Myocyte (in vitro differentiated cells): ENCODE data around the gene DST. TPM values are rescaled to one million over a fixed set of nuclear protein-coding genes. Genes with fewer than 3 reads are reported as not detected.
"Not testable (repeated sequence)": the region's sequence is repeated elsewhere in the genome, so short reads cannot be mapped to it uniquely, and the experiment has no call there.

Source experiments
- DNase-seq: peaks from one replicate; pipeline ENCODE4 v3.0.0-alpha.2; 2012; ENCODE audit warnings: low read depth
- total RNA-seq: library from RNA; depleted of rRNA; stranded (reverse); fragments of >200 nt; gene quantifications from 2 replicates; pipeline ENCODE4 v1.2.3, GENCODE V29; 2014

Gene DST
- total RNA-seq, 1 donor from 2014 or later: 500 TPM

DNA sequence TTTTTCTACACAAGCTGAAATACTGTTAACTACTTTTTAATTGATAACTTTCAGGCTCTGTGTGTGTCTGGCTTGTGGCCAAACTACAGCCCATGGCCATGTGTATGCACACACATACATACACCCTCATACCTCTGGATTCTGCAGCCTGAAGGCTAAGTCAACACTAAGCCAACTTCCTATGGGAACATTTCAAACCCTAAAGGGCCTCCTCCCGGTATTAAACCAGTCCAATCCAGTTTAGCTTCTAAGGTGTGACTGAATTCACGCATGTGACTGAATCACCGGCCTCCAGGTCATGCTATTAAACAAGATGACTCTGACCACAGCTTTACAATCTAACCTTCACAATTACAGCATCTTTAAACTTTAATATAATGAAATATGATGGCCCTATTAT is 20.7 kb upstream of the DST start:
- no peak for DNase-seq

DNA sequence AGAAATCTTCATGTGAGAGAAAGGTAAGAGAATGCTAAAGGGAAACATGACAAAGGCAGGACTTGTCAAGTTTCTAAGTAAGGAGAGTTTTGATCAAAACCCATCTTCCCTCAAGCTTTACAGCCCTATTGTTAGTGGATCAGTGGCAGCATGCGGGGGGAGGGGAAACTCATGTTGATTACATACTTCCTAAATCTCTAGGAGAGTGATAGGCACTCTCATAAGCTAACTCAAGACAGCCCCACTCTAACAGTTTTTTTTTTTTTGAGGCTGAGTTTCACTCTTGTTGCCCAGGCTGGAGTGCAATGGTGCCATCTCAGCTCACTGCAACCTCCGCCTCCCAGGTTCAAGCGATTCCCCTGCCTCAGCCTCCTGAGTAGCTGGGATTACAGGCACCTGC is 18.6 kb upstream of the DST start:
- not testable (repeated sequence) for DNase-seq

DNA sequence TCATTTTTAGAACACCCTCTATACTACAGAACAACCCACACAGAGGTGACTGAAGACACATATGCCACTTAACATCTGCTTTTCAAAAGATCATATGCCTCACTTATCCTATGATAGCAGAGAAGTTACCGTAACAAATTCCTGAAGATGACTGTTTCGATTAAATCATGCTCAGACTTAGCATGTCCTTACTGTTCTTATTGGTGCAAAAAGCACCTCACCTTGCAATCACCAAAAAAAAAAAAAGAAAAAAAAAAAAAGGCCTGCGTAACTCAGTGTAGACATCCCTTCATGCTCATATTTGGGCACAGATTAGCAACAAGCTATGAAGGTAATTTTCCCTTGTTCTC is 17.7 kb upstream of the DST start:
- no peak for DNase-seq

DNA sequence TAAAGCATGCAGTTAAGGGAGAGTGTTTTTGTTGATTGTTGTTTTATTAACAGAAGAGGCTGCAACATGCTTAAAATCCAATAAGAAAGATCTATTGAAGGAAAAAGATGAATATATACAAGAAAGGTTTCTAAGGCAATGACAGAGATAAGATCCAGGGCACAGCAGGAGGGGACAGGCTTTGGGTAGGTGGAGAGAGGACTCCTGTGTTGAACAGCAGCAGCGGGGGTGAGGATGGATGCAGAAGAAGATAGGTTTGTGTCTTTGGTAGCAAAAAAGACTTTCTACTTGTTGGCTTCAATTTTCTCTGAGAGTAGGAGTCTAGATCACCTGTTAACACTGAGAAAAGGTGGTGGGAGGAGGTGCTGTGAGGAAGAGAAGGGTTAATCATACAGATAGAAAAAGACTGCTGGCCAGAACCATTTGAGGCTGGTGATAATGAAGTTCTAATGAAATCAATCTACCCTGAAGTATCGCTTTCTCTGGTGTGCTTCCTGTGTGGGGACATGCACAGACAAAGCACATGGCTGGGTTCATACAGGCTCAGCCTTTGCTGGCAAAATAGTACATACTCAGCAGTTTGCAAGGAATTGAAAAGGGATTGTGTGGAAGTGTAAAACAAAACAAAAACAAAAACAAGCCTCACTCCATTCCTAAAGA is 17.2 kb upstream of the DST start:
- DNase-seq: no peak

DNA sequence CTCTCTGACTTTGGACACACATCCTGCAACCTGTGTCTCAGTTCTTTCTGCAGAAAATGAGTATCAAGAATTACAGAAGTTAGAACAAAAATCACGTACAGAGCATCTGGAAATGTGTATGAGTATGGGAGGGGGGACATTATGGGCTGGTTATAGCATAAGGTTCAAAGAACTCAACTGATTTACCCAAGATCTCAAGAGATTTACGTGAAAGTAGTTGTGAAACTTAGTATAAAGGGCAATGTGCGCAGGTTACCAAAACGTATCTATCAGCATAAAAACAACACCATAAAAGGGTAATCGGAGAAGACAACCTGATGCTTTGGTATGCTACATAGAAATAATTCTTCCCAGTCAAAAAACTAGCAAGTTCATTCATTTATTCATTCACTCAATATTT is 15.6 kb upstream of the DST start:
- DNase-seq: no peak

DNA sequence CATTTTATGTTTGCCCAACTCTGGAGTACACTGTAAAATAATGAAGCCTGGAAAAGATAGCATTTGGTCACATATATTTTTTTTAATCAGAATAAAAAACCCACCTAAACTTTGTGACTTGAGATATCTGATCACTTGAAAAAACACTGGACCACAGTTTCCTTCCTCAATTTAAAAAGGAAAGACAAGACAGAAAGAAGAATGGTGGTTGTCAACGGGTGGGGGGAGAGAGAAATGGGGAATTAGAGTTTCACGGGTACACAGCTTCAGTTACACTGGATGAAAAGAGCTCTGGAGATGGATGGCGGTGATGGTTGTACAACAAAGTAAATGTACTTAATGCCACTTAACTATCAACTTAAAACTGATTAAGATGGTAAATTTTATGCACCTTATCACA is 14.7 kb upstream of the DST start:
- DNase-seq: no peak

DNA sequence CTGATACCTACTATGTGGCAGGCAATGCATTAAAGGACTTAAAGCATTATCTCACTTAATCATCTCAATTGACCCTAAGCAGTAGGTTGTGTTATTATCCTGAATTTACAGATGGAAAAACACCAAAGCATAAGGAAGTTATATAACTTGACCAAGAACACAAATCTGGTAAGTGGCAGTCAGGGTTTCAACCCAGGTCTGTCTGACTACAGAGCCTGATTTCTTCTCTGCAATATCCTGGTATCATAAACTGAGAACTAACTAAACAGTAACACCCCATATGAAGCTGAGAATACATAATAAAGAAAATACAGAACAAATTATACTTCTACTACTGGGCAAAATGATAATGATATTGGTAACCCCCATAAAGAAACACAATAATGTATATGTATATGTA is 13.8 kb upstream of the DST start:
- no peak for DNase-seq

DNA sequence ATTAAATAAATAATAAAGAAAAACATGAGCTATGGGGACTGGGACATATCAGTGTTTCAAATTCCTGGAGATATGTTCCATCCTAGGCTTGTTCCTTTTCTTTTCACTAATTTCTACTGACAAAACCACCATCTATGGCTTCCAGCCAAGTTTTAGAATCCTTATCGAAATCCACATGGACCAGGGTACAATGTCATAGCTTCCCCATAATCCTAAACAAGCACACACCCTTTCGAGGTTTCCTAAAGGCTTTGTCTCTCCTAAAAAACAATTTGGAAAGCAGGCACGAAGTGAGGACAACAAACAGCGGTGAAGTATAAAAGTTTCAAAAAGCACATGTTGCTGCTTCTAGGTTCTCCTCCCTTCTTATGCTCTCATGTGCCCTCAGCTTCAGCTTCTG is 13.3 kb upstream of the DST start:
- no peak for DNase-seq

DNA sequence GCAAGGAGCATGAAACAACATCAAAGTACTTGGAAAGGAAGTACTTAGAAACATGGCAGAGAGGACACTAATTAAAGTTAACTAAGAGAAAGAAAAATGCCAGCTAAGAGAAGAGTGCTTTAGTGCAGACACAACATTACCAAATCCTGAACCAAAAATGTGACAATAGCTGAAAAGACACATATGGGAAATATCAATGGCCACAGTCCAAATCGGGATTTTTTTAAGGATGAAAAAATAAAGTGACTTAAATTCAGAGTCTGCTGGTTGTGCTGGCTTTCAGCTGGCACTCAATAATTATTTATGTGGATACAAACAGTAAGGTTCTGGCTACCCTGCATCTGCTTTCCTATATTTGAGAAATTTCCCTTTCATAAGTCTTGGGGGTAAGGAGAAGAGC is 12.6 kb upstream of the DST start:
- DNase-seq: no peak

DNA sequence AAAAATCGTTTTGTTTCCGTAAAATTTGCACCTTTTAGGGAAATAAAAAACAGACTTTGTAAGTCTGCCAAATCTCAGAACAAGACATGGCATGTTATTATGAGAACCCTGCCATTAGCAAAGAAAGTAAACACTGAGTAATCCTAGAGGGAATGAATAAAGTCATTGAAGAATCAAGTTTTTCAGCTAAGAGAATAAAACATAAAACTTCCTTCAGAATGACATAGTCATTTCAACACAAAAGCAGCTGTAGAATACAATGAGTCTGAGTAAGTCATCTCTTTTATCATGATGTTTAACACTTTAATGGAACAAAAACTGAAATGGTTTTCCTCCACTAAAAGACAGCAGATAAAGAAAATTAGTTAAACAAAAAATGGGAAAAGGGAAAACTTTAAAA is 10.3 kb upstream of the DST start:
- peak; percentile 54 for DNase-seq

DNA sequence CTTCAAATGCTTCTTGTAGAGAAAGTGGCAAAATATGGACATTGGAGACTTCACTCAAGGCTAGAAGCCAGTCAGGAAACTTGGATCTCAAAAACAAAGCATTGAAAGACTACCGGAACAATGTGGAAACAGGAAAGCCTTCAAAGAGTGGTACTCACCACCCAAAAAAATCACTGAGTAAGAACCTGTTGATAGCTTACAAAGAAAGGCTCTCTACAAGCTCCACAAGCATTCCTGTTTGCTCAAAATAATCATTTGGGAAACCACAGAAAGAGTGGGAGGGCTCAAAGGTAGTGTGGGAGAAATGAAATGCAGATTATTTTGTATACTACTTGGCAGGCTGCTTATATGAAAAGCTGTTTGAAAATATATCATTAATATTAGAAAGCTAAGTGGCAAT is 9.5 kb upstream of the DST start:
- peak; percentile 32 for DNase-seq

DNA sequence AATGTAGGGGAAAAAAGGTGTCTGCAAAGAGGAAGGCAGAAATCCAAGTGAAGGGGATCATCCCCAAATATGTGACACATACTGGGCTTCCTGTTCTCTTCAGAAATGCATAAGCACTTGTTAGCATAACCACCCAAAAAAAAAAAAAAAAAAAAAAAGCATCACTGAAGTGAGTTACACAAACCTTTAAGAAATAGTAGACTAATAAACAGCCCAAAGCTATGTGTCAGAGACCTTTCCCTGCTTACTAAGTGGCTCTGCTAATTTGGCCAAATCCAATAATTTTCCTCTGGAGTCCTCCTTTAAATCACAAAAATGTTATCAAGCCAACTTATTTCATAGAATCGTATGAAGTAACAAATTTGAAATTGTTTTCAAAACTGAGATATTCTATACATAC is 7.5 kb upstream of the DST start:
- no peak for DNase-seq

DNA sequence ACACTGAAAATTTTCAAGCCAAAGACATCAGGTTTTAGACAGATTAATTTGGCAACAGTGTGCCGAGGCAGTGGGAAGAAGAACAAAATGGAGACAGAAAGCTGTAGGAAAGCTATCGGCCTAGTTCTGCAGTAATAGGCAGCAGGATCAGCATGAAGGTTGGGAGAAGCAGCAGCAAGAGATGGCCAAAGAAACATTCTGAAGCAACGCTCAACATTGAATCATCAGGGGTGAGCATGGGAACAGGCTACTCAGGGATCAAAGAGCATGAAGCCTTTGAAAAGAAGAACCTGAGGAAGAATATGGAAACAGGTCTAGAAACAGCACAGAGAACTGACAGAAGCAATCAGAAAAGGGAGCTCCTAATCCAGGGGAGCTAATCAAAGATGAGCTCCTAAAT is 7.1 kb upstream of the DST start:
- no peak for DNase-seq

DNA sequence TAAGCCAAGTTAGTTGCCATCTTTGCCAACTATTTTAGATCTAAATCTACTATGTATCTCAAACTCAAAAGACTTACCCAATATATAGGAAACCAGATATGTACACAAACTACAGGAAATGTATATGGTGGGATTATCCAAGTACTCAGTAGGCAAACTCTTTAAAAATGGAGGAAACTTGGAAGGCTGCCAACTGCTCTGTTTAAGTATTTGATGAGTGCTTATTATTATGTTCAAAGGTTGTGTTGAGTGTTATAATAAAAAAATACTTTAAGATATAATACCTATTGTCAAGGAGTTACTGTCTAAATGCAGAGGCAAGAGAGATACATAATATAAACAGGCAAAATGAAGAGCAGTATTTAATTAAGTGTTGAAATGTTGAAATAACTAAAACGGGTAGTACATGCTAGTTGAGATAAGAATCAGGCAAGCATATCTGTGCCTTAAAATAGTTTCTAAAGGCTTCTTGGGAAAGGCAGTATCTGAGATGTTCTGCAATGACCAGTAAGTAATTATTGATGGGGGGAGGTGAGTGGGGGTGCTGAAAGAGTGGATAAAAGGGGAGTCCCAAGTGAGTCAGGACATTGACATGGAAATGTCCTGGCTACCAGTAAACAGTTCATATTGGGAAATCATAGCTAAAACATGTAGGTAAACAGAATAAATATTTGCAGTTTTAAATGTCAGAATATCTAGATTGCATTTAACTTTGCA is 6.5 kb upstream of the DST start:
- no peak for DNase-seq

DNA sequence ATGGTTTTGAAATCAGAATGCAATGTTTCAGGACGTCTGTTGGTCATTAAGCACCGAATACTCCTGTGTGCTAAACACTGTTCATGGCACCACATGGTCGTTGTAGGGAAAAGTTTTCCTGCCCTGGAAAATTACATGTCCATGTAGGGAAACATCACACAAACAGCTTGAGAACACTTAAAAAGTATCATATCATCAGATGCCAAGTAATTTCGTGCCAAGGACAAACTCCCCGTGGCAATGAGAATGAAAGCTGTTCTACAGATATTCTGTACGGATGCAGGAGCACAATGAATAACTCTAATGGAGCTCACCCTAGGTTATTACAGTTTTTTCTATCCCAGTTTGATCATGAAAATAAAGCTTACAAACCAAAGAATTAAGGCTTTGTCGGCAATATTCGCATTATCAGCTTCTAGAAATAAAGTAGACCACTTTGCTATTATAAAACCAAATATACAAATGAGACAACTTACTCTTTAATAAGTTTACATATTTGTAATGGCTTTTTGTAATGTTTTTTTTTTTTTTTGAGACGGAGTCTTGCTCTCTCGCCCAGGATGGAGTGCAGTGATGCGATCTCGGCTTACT is 4.6 kb upstream of the DST start:
- DNase-seq: no peak

DNA sequence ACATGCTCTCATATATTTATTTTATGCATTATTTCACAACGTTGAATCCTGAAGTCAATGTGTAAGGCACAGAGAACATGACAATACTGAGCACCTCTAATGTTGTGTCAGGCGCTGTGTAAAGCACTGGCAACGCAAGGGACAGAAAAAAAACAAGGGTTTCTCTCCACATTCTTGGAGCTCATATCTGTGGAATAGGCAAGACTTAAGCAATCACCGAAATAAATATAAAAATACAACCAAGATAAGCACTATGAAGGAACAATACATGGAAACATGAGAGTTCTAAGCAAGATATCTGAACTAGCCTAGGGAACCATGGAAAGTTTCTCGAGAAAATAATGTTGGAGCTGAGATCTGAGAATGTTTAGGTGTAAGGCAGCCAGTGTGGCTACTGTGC is 1.7 kb upstream of the DST start:
- no peak for DNase-seq

DNA sequence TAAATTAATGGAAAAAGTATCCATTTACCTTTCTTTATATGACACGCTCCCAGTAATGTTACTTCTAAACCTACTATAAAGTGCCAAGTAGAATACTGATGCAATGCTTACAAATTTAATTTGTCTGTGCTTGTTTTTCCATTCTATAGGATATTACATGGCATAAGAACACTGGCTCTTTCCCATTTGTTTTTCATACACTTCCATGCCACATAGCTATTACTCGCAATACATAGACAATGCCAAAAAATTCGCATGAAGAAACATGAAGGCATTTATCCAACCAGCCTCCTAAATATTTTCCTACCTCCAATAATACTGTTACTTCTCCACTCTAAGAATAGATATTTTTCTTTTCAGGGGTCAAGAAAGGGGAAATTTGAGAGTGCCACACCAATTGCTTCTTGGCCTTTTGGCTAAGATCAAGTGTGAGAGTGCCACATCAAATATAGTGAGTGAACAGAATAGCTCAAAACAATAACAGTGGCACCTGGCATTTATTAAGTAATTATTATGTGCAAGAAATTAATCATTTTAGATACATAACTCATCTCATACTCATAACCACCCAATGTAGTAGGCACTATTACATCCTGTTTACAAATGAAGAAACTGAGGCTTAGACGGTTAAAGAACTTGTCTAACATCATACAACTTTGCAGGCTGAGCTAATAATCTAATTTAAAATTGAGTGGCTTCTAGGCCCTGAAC is 845 bp upstream of the DST start:
- DNase-seq: no peak

DNA sequence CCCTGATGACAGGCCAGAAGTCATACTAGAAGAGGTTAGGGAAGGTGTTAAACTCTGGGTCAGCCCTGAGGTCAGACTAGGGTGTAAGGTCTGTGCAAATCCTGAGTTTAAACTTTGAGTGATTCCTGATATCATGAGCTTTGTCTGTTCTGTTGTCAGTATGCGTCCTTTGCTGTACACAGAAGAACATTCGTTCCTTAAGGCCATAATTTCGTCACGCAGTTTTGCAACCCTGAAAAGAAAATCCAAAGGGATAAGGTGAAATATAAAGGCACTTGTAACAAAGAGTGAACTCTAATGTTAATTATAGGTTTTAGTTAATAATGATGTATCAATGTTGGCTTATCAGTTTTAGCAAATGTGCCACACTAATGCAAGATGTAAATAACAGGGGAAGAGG is 2.3 kb downstream of the DST start:
- DNase-seq: no peak

DNA sequence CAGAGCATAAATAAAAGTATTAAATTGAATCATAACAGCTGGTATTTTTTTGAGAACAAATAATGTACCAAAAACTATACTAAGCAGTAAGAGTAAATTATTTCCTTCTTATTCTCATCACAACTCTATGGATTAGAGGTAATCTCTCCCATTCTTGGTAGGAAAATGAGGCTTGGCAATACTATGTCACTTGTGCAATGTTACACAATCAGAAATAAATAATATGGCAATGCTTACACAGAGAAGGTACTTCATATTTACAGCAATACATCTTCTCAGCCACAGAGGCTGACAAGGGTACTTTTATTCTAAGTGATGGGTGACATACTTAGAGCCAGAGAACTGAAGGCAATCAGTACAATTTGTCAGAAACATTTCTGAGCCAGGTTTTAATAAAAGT is 3.9 kb downstream of the DST start:
- no peak for DNase-seq

DNA sequence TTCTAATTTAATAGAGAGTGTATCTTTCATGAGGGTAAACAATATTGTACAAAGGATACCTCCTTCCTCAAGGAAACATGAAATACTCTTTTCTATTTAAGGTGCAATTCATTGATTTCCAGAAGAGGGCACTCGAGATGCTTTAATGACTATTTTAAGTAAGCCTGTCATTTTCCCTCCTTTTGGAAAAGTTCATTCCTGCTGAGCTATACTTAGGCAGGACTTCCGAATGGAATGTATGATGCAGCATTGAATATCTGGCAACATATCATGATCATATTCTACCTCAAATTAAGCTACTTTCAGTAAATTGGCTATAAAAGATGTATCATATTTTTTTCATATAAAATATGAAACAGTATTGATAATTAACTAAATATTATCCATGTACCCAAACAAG is 5.0 kb downstream of the DST start:
- DNase-seq: peak; percentile 71

DNA sequence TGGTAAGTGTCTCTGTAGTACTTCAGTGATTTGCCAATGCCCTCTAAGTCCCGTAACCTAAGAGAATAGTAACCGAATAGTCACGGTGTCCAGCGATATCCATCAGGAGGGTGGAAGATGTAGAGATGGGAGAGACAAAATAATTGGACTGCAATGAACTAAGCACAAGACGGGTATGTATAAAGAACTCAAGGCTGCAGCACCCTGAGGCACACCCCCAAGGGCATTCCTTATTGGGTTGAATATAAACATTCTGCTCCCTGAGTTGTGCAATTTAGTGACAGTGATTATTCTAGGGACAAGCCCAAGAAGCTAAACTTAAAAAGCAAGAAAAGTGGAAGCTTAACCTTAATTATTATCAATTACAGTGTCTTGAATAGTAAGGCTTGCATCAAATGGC is 14.6 kb downstream of the DST start:
- DNase-seq: no peak

DNA sequence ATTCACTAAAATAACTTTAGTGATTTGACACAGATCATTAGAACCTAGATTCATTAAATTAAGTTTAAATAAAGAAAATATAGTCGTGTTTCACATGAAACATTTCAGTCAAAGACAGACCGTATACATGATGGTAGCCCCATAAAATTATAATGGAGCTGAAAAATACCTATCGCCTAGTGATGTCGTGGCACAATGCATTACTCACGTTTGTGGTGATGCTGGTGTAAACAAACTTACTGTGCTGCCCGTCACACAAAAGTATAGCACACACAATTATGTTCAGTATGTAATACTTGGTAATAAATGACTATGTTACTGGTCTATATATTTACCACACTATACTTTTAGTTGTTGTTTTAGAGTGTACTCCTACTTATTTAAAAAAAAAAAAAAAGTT is 17.3 kb downstream of the DST start:
- DNase-seq: no peak

DNA sequence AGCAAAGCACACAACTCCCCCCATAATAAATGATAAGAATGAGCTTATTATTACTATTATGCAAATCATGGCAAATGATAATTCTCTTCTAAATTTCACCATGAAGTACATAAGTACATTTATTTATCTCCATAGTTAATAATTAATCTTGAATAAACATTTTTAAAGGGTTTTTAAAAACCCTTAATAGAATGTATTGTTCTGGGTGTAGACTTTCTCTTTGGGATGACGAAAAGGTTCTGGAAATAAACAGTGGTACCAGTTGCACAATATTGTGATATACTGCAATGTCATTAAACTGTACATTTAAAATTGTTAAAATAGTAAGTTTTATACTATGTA is 18.0 kb downstream of the DST start:
- DNase-seq: no peak
